ENCODE data around the gene IL4. TPM values are rescaled to one million over a fixed set of nuclear protein-coding genes. Genes with fewer than 3 reads are reported as not detected.
"Not testable (repeated sequence)": the region's sequence is repeated elsewhere in the genome, so short reads cannot be mapped to it uniquely, and the experiment has no call there.

Gene IL4
- total RNA-seq: 1 to 10 TPM; 1.2 to 1.5 TPM

GRCh38 chr5:132673939-132674630 is at the start of gene IL4:
IL4 (plus strand) TSS chr5:132673989; CDS start chr5:132674051, 62 bp downstream.
- H3K9me3 Mint-ChIP-seq: peaks cover 0 to 2% of the 10 kb centered on the region in 2 donors
- peak within 1 kb of the TSS; percentile 63 to 85 for H3K4me3 Mint-ChIP-seq
- peaks cover 42% of the 10 kb centered on the region for H3K4me1 Mint-ChIP-seq (ENCODE audit: low read depth)
- DNase-seq (no peak), ATAC-seq (replicated peaks in 1 of 2) (peak; percentile 23 to 28)
- peaks cover 0 to 3% of the 10 kb centered on the region in 2 donors for H3K36me3 Mint-ChIP-seq (ENCODE audit: insufficient read depth in 2 of 2)
- peaks cover 4% of the 10 kb centered on the region for H3K27me3 Mint-ChIP-seq (ENCODE audit: low read depth)
- H3K27ac Mint-ChIP-seq: peak within 1 kb of the TSS; percentile 85

DNA sequence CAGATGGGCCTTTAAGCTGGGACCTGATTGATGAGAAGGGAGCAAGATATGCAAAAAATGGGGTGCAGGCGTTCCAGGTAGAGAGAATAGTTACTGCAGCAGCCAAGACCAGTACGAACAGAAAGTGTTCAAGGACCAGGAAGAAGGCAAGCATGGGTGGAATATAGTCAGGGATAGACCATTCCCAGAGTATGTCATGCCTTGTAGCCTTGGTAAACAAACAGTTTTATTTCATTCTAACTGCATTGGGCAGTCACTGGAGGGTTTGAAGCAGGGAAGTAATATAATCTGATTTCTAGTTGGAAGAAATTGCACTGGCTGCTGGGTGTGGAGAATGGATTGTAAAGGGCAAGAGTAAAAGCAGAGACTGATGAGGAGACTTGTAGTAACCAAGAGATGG is 46.3 kb upstream of the IL4 start:
- Mint-ChIP-seq H3K36me3 (ENCODE audit: insufficient read depth in 2 of 2) (peaks cover 10 to 15% of the 10 kb centered on the region in 2 donors), H3K9me3 (no peaks in the 10 kb centered on the region), H3K4me1 (ENCODE audit: low read depth) (peaks cover 19% of the 10 kb centered on the region), H3K4me3 (no peak overlapping the region), H3K27me3 (ENCODE audit: low read depth) (no peaks in the 10 kb centered on the region), H3K27ac (peak overlapping the region; percentile 26)
- ATAC-seq (replicated peaks in 1 of 2) (no peak), DNase-seq (no peak)

DNA sequence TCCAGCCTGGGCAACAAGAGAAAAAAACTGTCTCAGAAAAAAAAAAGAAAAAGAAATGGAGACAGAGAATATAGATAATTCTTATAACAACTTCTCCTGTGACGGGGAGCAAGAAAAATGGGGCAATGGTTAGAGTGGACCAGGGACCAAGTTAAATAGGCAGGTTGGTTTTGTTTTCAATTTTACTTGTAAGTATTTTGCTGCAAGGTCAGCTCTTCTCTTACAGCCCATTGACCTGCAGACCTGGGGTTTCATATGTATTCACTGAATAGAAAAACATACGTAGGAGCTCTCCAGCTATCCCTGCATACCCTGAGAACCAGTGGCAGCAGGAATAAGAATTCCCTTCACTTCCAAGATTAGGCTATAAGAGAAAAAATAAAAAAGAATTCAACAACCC is 45.0 kb upstream of the IL4 start:
- Mint-ChIP-seq H3K4me1 (ENCODE audit: low read depth) (peaks cover 10% of the 10 kb centered on the region), H3K27me3 (ENCODE audit: low read depth) (no peaks in the 10 kb centered on the region), H3K36me3 (ENCODE audit: insufficient read depth in 2 of 2) (peaks cover 8 to 17% of the 10 kb centered on the region in 2 donors), H3K4me3 (no peak overlapping the region), H3K27ac (peak overlapping the region; percentile 9), H3K9me3 (no peaks in the 10 kb centered on the region)
- DNase-seq: no peak
- no peak for ATAC-seq (replicated peaks in 1 of 2)

DNA sequence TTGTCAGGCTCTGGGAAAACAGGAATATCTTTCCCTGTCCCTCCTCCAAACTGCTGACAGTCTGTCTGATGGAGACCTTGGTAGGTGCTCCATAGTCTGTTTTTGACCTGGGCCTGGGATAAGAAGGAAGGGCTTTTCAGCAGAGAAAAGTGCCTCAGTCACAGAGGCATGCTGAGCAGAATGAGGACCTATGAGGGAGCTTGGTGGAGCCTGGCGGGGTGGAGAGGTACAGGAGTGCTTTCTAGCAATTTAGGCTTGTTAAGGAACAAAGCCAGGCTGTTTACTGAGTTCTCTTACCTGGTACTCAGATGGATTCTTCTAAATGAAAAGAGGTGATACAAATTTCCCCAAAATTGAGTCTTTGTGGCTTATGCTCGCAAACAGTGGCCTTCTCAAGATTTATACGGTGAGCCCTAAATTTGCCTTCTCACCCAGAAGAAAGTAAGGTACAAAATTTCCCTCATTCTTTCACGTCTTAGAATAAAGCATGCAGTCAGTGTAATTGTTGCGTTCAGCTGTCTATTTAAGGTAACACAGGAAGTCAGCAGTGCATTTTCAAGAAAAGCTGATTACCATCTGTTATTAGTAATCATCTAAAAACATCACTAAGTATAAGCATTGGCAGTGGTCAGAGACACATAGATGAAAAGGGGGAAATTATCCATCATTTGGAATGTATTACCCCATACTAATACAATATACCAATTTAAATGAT is 44.4 kb upstream of the IL4 start:
- DNase-seq: no peak
- Mint-ChIP-seq H3K9me3 (no peaks in the 10 kb centered on the region), H3K4me3 (no peak overlapping the region), H3K4me1 (ENCODE audit: low read depth) (peaks cover 10% of the 10 kb centered on the region), H3K27me3 (ENCODE audit: low read depth) (no peaks in the 10 kb centered on the region), H3K36me3 (ENCODE audit: insufficient read depth in 2 of 2) (peaks cover 10 to 23% of the 10 kb centered on the region in 2 donors), H3K27ac (peak overlapping the region; percentile 9)
- peak in 1 of 2 donors; percentile 48 for ATAC-seq (replicated peaks in 1 of 2)

GRCh38 chr5:132633587-132633986 is 40.2 kb upstream of the IL4 start:
- peaks cover 11 to 41% of the 10 kb centered on the region in 2 donors for H3K36me3 Mint-ChIP-seq (ENCODE audit: insufficient read depth in 2 of 2)
- not testable (repeated sequence) for H3K27ac Mint-ChIP-seq; H3K4me3 Mint-ChIP-seq; H3K9me3 Mint-ChIP-seq; H3K27me3 Mint-ChIP-seq (ENCODE audit: low read depth); DNase-seq; ATAC-seq (replicated peaks in 1 of 2)
- peaks cover 47% of the 10 kb centered on the region for H3K4me1 Mint-ChIP-seq (ENCODE audit: low read depth)

DNA sequence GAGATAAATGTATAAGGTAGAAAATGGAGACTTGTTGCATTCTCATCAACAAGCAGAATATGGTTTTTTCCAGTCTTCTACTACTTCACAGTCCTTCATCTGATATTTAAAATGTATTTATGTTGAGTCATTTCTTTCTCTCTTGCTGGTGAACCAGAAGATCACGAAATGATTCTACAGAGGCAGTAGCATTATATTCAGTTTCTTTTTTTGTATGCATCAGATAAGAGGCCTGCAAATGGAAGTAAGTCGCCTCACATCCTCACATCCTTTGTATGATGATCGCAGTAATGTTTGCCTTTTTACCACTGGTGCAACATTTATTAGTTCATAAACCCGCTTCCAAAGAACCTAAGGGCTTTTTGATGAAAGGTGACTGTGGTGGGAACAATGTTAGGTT is 37.9 kb upstream of the IL4 start:
- ATAC-seq (replicated peaks in 1 of 2) (peak; percentile 80 to 84), DNase-seq (peak; percentile 21 to 35)
- H3K4me3 Mint-ChIP-seq: peak overlapping the region; percentile 57 to 66
- peaks cover 70% of the 10 kb centered on the region for H3K4me1 Mint-ChIP-seq (ENCODE audit: low read depth)
- H3K9me3 Mint-ChIP-seq: no peaks in the 10 kb centered on the region
- H3K27me3 Mint-ChIP-seq (ENCODE audit: low read depth): no peaks in the 10 kb centered on the region
- peak overlapping the region; percentile 90 for H3K27ac Mint-ChIP-seq
- peaks cover 11 to 42% of the 10 kb centered on the region in 2 donors for H3K36me3 Mint-ChIP-seq (ENCODE audit: insufficient read depth in 2 of 2)

- ATAC-seq (replicated peaks in 1 of 2) (no peak), DNase-seq (no peak)
- no peaks in the 10 kb centered on the region for H3K9me3 Mint-ChIP-seq
- H3K27ac Mint-ChIP-seq: peak overlapping the region; percentile 25
- H3K36me3 Mint-ChIP-seq (ENCODE audit: insufficient read depth in 2 of 2): peaks cover 5 to 44% of the 10 kb centered on the region in 2 donors
- peak overlapping the region in 1 of 2 donors; percentile 76 for H3K4me3 Mint-ChIP-seq
- H3K27me3 Mint-ChIP-seq (ENCODE audit: low read depth): no peaks in the 10 kb centered on the region
- peaks cover 76% of the 10 kb centered on the region for H3K4me1 Mint-ChIP-seq (ENCODE audit: low read depth)
Measured at GRCh38 chr5:132637241-132637640, 36.5 kb upstream of the IL4 start.

- no peaks in the 10 kb centered on the region for H3K27me3 Mint-ChIP-seq (ENCODE audit: low read depth)
- peak; percentile 41 to 45 for DNase-seq
- H3K4me1 Mint-ChIP-seq (ENCODE audit: low read depth): peaks cover 86% of the 10 kb centered on the region
- peak overlapping the region; percentile 44 to 79 for H3K4me3 Mint-ChIP-seq
- peak overlapping the region; percentile 95 for H3K27ac Mint-ChIP-seq
- peak; percentile 14 to 22 for ATAC-seq (replicated peaks in 1 of 2)
- H3K36me3 Mint-ChIP-seq (ENCODE audit: insufficient read depth in 2 of 2): peaks cover 9 to 42% of the 10 kb centered on the region in 2 donors
- H3K9me3 Mint-ChIP-seq: no peaks in the 10 kb centered on the region
Measured at GRCh38 chr5:132639706-132640130, 34.1 kb upstream of the IL4 start.

- Mint-ChIP-seq H3K9me3 (no peaks in the 10 kb centered on the region), H3K27me3 (ENCODE audit: low read depth) (no peaks in the 10 kb centered on the region), H3K4me3 (peak overlapping the region; percentile 43 to 79), H3K27ac (peak overlapping the region; percentile 95), H3K36me3 (ENCODE audit: insufficient read depth in 2 of 2) (peaks cover 13 to 38% of the 10 kb centered on the region in 2 donors), H3K4me1 (ENCODE audit: low read depth) (peaks cover 78% of the 10 kb centered on the region)
- DNase-seq (peak; percentile 29 to 31), ATAC-seq (replicated peaks in 1 of 2) (peak; percentile 54 to 57)
Measured at GRCh38 chr5:132640613-132641012, 33.2 kb upstream of the IL4 start.

- ATAC-seq (replicated peaks in 1 of 2) (peak; percentile 80 to 81), DNase-seq (peak; percentile 68 to 69)
- H3K36me3 Mint-ChIP-seq (ENCODE audit: insufficient read depth in 2 of 2): peaks cover 16 to 37% of the 10 kb centered on the region in 2 donors
- peak overlapping the region; percentile 43 to 79 for H3K4me3 Mint-ChIP-seq
- peak overlapping the region; percentile 95 for H3K27ac Mint-ChIP-seq
- no peaks in the 10 kb centered on the region for H3K27me3 Mint-ChIP-seq (ENCODE audit: low read depth)
- peaks cover 0 to 1% of the 10 kb centered on the region in 2 donors for H3K9me3 Mint-ChIP-seq
- H3K4me1 Mint-ChIP-seq (ENCODE audit: low read depth): peaks cover 72% of the 10 kb centered on the region
Measured at GRCh38 chr5:132641241-132641723, 32.5 kb upstream of the IL4 start.

DNA sequence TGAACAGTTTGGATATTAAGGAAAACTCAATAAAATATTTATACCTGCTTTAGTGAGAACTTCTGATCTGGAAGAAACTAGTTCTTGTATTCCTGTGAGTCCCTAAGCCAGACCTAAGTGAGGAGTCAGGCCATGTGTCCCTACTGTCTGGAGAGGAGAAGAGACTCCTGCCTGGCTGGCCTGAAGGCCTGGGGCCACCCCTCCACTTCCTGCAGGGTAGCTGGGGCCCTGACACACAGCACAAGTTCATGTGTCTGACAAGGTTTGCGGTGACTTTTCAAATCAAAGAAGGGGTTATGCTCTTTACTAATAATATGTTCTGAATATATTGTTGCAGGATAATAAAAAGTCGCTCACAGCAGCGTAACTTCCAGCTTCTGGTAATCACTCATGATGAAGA is 31.9 kb upstream of the IL4 start:
- Mint-ChIP-seq H3K9me3 (peaks cover 0 to 2% of the 10 kb centered on the region in 2 donors), H3K36me3 (ENCODE audit: insufficient read depth in 2 of 2) (peaks cover 19 to 37% of the 10 kb centered on the region in 2 donors), H3K4me1 (ENCODE audit: low read depth) (peaks cover 66% of the 10 kb centered on the region), H3K4me3 (peak overlapping the region; percentile 43 to 79), H3K27me3 (ENCODE audit: low read depth) (no peaks in the 10 kb centered on the region), H3K27ac (peak overlapping the region; percentile 95)
- DNase-seq (peak in 1 of 2 donors; percentile 31), ATAC-seq (replicated peaks in 1 of 2) (peak; percentile 18 to 31)

GRCh38 chr5:132644177-132644576 is 29.6 kb upstream of the IL4 start:
- Mint-ChIP-seq H3K36me3 (ENCODE audit: insufficient read depth in 2 of 2) (peaks cover 26 to 35% of the 10 kb centered on the region in 2 donors), H3K9me3 (peaks cover 4 to 7% of the 10 kb centered on the region in 2 donors), H3K4me3 (no peak overlapping the region), H3K27ac (no peak overlapping the region), H3K27me3 (ENCODE audit: low read depth) (peaks cover 13% of the 10 kb centered on the region), H3K4me1 (ENCODE audit: low read depth) (peaks cover 43% of the 10 kb centered on the region)
- ATAC-seq (replicated peaks in 1 of 2) (no peak), DNase-seq (no peak)
